ENCODE data around the gene NSMF. TPM values are rescaled to one million over a fixed set of nuclear protein-coding genes. Genes with fewer than 3 reads are reported as not detected.

Gene NSMF
- total RNA-seq, 2 donors from 2014 or later, result 42.4 to 128 TPM

DNA sequence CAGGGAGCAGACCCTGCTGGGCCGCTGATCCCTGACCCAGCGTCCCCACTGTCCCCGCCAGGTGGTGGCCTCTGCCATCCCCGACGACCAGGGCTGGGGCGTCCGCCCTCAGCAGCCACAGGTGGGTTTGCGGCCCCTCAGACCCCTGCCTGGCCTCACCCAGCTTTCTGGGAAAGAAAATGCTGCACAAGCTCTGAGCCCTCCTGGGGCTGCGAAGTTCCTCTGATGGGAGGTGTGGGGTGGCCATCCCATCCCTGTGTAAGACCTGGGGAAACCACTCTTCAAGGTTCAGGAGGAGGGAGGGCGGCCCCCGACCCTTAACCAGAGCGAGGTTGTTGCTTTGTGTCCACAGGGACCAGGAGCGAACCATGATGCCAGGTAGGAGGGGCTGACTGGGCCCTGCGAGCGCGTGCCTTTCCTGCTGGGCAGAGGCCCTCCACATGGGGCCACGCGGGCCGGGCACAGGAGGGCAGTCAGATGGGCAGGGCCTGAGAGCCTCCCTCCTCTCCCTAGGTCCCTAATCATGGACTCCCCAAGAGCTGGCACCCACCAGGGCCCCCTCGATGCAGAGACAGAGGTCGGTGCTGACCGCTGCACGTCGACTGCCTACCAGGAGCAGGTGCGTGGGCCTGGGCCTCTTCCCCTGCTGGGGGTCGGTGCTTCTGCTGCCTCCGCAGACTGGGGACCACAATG lies 28.3 kb downstream of the NSMF start:
- intact Hi-C loops (cut with DNase I), result no loop called here
- no peak for DNase-seq (ENCODE audit: low spot score)
- Histone ChIP-seq H3K9me3 (no peaks in the 10 kb centered on the region), H3K27ac (no peak overlapping the region), H3K27me3 (replicated peaks; ENCODE audit: insufficient read depth) (no peaks in the 10 kb centered on the region), H3K4me3 (no peak overlapping the region), H3K36me3 (no peaks in the 10 kb centered on the region), H3K4me1 (replicated peaks) (no peaks in the 10 kb centered on the region)
- TF ChIP-seq, protein P1, sequence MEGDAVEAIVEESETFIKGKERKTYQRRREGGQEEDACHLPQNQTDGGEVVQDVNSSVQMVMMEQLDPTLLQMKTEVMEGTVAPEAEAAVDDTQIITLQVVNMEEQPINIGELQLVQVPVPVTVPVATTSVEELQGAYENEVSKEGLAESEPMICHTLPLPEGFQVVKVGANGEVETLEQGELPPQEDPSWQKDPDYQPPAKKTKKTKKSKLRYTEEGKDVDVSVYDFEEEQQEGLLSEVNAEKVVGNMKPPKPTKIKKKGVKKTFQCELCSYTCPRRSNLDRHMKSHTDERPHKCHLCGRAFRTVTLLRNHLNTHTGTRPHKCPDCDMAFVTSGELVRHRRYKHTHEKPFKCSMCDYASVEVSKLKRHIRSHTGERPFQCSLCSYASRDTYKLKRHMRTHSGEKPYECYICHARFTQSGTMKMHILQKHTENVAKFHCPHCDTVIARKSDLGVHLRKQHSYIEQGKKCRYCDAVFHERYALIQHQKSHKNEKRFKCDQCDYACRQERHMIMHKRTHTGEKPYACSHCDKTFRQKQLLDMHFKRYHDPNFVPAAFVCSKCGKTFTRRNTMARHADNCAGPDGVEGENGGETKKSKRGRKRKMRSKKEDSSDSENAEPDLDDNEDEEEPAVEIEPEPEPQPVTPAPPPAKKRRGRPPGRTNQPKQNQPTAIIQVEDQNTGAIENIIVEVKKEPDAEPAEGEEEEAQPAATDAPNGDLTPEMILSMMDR (IDR thresholded peaks at IDR 0.05), result no peak
- TF ChIP-seq POLR2AphosphoS5 (IDR thresholded peaks at IDR 0.05) (no peak), POLR2A (IDR thresholded peaks at IDR 0.05) (no peak)
- 90% methylated on average over 17 of the region's 27 CpGs for WGBS

DNA sequence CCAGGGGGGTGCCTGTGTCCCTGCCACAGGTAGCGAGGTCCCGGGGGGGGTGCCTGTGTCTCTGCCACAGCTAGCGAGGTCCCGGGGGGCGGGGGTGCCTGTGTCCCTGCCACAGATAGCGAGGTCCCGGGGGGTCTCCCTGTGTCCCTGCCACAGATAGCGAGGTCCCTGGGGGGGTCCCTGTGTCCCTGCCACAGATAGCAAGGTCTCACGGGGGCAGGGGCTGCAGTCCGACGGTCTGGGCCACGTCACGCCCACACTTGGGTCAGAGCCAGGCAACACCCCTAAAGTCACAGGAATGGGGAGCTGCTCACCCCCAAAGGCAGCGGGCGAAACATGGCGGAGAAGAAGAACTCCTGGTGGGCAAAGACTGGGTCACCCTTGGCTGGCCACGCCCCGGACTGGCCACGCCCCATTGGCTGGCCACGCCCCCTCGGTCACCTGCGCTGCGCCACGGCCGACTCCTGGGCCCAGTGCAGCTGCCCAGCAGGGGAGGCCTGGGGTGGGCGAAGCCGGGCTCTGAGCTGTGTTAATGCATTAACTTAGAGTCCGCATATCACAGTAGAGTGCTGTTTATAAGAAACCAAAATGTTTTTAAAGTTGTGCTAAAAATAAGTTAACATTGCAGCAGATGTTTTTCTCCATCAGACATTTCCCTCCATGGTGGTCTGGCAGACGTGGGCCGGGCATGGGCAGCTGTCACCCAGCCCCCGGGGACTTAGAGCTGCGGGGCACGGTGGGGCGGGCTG lies 29.0 kb downstream of the NSMF start:
- no peaks in the 10 kb centered on the region for H3K36me3 ChIP-seq
- H3K4me3 ChIP-seq, result no peak overlapping the region
- H3K9me3 ChIP-seq, result no peaks in the 10 kb centered on the region
- H3K4me1 ChIP-seq (replicated peaks), result no peaks in the 10 kb centered on the region
- TF ChIP-seq POLR2AphosphoS5 (IDR thresholded peaks at IDR 0.05) (no peak), POLR2A (IDR thresholded peaks at IDR 0.05) (no peak)
- TF ChIP-seq, protein P1 (IDR thresholded peaks at IDR 0.05), result no peak
- no peak overlapping the region for H3K27ac ChIP-seq
- intact Hi-C loops (cut with DNase I), result loop anchor here (5.0 kb wide), 1 partner anchor 92 kb away; no protein-coding TSS in a partner anchor
- no peak for DNase-seq (ENCODE audit: low spot score)
- H3K27me3 ChIP-seq (replicated peaks; ENCODE audit: insufficient read depth), result no peaks in the 10 kb centered on the region
- WGBS, result 62% methylated on average over 24 of the region's 34 CpGs

DNA sequence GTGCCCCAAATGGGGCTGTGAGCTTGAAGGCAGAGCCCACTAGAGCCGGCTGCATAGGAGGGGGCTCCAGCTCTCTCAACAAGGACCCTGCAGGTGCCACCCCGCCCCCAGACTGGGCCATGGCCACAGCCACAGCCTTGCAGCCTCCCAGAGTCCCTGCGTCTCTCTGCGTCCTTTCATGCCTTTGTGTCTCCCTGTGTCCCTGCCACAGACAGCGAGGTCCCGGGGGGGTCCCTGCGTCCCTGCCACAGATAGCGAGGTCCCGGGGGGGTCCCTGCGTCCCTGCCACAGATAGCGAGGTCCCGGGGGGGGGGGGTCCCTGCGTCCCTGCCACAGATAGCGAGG lies 29.6 kb downstream of the NSMF start:
- no peaks in the 10 kb centered on the region for H3K9me3 ChIP-seq
- H3K27me3 ChIP-seq (replicated peaks; ENCODE audit: insufficient read depth), result no peaks in the 10 kb centered on the region
- DNase-seq (ENCODE audit: low spot score), result no peak
- no peak overlapping the region for H3K4me3 ChIP-seq
- WGBS, result 85% methylated on average over 14 of the region's 14 CpGs
- no peak overlapping the region for H3K27ac ChIP-seq
- intact Hi-C loops (cut with DNase I), result loop anchor here (5.0 kb wide), 1 partner anchor 93 kb away; no protein-coding TSS in a partner anchor
- H3K36me3 ChIP-seq, result no peaks in the 10 kb centered on the region
- no peaks in the 10 kb centered on the region for H3K4me1 ChIP-seq (replicated peaks)
- TF ChIP-seq, protein P1 (IDR thresholded peaks at IDR 0.05), result no peak
- TF ChIP-seq POLR2A (IDR thresholded peaks at IDR 0.05) (no peak), POLR2AphosphoS5 (IDR thresholded peaks at IDR 0.05) (no peak)

DNA sequence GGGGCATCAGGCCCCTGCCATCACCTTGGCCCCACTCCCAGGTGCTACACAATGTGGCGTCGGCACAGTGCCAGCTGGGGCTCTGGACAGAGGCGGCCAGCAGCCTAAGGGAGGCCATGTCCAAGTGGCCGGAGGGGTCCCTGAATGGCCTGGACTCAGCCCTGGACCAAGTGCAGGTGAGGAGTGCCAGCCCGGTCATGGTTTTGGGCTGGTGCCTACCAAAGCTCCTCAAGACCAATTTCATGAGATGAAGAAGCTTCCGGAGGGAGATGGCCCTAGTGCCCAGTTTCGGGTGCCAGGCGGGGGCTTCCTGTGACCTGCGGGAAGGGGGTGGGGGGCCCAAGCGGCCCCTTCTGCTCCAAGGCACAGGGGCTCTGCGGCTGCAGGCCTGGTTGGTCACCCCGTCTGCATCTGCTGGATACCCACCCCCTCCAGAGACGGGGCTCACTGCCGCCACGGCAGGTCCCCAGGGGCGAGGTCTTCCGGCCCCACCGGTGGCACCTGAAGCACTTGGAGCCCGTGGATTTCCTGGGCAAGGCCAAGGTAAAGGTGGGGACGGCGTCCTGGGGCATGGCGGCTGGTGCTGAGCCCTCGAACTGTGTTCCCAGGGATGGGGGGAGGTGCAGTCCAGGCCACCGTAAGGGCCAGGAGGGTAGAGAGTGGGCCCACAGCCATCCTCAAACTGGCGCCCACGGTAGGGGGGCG lies 30.1 kb downstream of the NSMF start:
- TF ChIP-seq POLR2AphosphoS5 (IDR thresholded peaks at IDR 0.05) (no peak), POLR2A (IDR thresholded peaks at IDR 0.05) (no peak)
- TF ChIP-seq, protein P1 (IDR thresholded peaks at IDR 0.05), result no peak
- intact Hi-C loops (cut with DNase I), result loop anchor here (5.0 kb wide), 1 partner anchor 93 kb away; no protein-coding TSS in a partner anchor
- no peak overlapping the region for H3K4me3 ChIP-seq
- H3K27me3 ChIP-seq (replicated peaks; ENCODE audit: insufficient read depth), result no peaks in the 10 kb centered on the region
- no peak for DNase-seq (ENCODE audit: low spot score)
- 83% methylated on average over 20 of the region's 27 CpGs for WGBS
- H3K9me3 ChIP-seq, result no peaks in the 10 kb centered on the region
- H3K27ac ChIP-seq, result no peak overlapping the region
- H3K36me3 ChIP-seq, result no peaks in the 10 kb centered on the region
- no peaks in the 10 kb centered on the region for H3K4me1 ChIP-seq (replicated peaks)
